Measurements from ENCODE around the gene PNPLA7. TPM values are rescaled to one million over a fixed set of nuclear protein-coding genes. Genes with fewer than 3 reads are reported as not detected.

Gene PNPLA7
- total and polyA plus RNA-seq, 2 of the 8 experiments (the other 6 are each of a cell fraction or from before 2014, with no cell fraction given): 0.35 to 0.47 TPM

GRCh38 chr9:137486141-137486490 lies 64.1 kb downstream of the PNPLA7 start:
- Histone ChIP-seq H4K8ac (ENCODE audit: extremely low read depth, insufficient read depth, low read length) (no peak overlapping the region), H3K79me1 (ENCODE audit: low read depth, low read length) (no peaks in the 10 kb centered on the region), H3K14ac (ENCODE audit: insufficient read length) (no peak overlapping the region), H2AK5ac (ENCODE audit: low read depth, low read length) (no peak overlapping the region), H4K91ac (replicated peaks; ENCODE audit: insufficient read length, low read length) (no peak overlapping the region), H3K4me3 (ENCODE audit: extremely low read depth in 1 of 4, insufficient read depth in 2 of 4, low read depth in 3 of 4, low read length in 4 of 4) (no peak overlapping the region), H2BK15ac (ENCODE audit: low read length) (no peak overlapping the region), H4K5ac (ENCODE audit: insufficient read length, low read depth, low read length) (no peak overlapping the region), H3K4ac (replicated peaks; ENCODE audit: insufficient read length, low read depth, low read length) (no peak overlapping the region), H3K36me3 (ENCODE audit: control insufficient read depth in 2 of 4, insufficient read depth in 4 of 4, low read length in 3 of 4) (no peaks in the 10 kb centered on the region), H2BK5ac (ENCODE audit: low read depth, low read length) (no peak overlapping the region), H4K20me1 (replicated peaks in 1 of 2; ENCODE audit: control insufficient read depth in 1 of 2, insufficient read depth in 2 of 2, low read length in 2 of 2) (peaks cover 0 to 1% of the 10 kb centered on the region in 2 experiments), H2BK20ac (ENCODE audit: low read length) (no peak overlapping the region), H3K27ac (ENCODE audit: low read depth, low read length) (no peak overlapping the region), H3K79me2 (ENCODE audit: control insufficient read depth in 1 of 2, insufficient read depth in 2 of 2, low read length in 2 of 2) (no peaks in the 10 kb centered on the region), H2BK120ac (replicated peaks; ENCODE audit: low read depth, low read length) (no peak overlapping the region), H3K18ac (ENCODE audit: extremely low read depth, low read length) (no peak overlapping the region), H3K56ac (replicated peaks; ENCODE audit: insufficient read length, low read depth, low read length) (no peak overlapping the region), H3K27me3 (replicated peaks in 1 of 4; ENCODE audit: control insufficient read depth in 3 of 4, extremely low read depth in 1 of 4, insufficient read depth in 3 of 4, low read length in 3 of 4) (no peaks in the 10 kb centered on the region; a peak in 1 of 7 replicates), H3K4me1 (replicated peaks in 1 of 4; ENCODE audit: control insufficient read depth in 3 of 4, insufficient read depth in 4 of 4, low read length in 3 of 4) (no peaks in the 10 kb centered on the region), H3K23ac (ENCODE audit: insufficient read length) (no peak overlapping the region), H3K9me3 (ENCODE audit: insufficient read depth in 2 of 2, low read depth in 1 of 2, low read length in 1 of 2) (no peaks in the 10 kb centered on the region), H3K23me2 (ENCODE audit: low read depth, low read length) (no peaks in the 10 kb centered on the region), H2BK12ac (ENCODE audit: low read depth, low read length) (no peak overlapping the region), H3K9ac (replicated peaks in 1 of 4; ENCODE audit: extremely low read depth in 1 of 4, low read depth in 3 of 4, low read length in 3 of 4) (no peak overlapping the region), H2AFZ (ENCODE audit: low read length) (no peak overlapping the region), H3K4me2 (ENCODE audit: insufficient read depth in 1 of 2, low read depth in 2 of 2, low read length in 2 of 2) (no peak overlapping the region)
- ChIA-PET CTCF (ENCODE audit: partially characterized antibody) (interaction anchor here (1.2 kb wide), 1 partner anchor 9 kb away, joined by 3 read pairs; no protein-coding TSS in a partner anchor), POLR2A (ENCODE audit: partially characterized antibody) (no interaction called here)
- no peak for DNase-seq (ENCODE audit: low read depth in 1 of 2, low spot score in 2 of 2)
- no peak for FAIRE-seq
- 97% methylated on average over 15 of the region's 15 CpGs; no CpG with 5 or more reads in 1 of the 2 experiments for WGBS, 2 experiments (ENCODE audit: extremely low coverage in 1 of 2, insufficient coverage in 1 of 2, insufficient read length in 1 of 2, insufficient replicate concordance in 2 of 2, low coverage in 1 of 2, low lambda C conversion rate in 2 of 2, missing lambda C conversion rate in 1 of 2)
- TF ChIP-seq TCF12 (IDR thresholded peaks at IDR 0.05; ENCODE audit: low read depth, low read length): no peak

Measured in H1 (cell line).